Heart right ventricle (tissue), 16 donors: ENCODE data around the gene ZMIZ1. TPM values are rescaled to one million over a fixed set of nuclear protein-coding genes. Genes with fewer than 3 reads are reported as not detected.

Experiments used
- ATAC-seq, 8 donors: fragments of 200-7000 bp; cut with Tn5 transposase; one replicate each; pipeline ENCODE4 v1.9.1; 2020; ENCODE audit warnings: mild to moderate bottlenecking in 8 of 8, moderate library complexity in 8 of 8, moderate number of reproducible peaks in 1 of 8
- DNase-seq, 2 donors: peaks; one replicate each; pipeline ENCODE4 v3.0.0-alpha.2; 2020
- H3K27ac ChIP-seq, 10 donors: fragments of 200-600 bp; sonication (generic) in 2 of 10; one replicate each; pipeline versions ENCODE4 v1.5.0 to v1.8.0; 2020 to 2022; ENCODE audit warnings: mild to moderate bottlenecking in 3 of 10
- H3K27me3 ChIP-seq, 7 donors: fragments of 200-600 bp; one replicate each; pipeline ENCODE4 v1.8.0; 2021 to 2022; ENCODE audit warnings: mild to moderate bottlenecking in 2 of 7
- H3K36me3 ChIP-seq, 9 donors: fragments of 200-600 bp; sonication (generic) in 1 of 9; one replicate each; pipeline versions ENCODE4 v1.5.0 to v1.8.0; 2020 to 2022; ENCODE audit warnings: mild to moderate bottlenecking in 2 of 9
- H3K4me1 ChIP-seq, 9 donors: fragments of 200-600 bp; sonication (generic) in 1 of 9; one replicate each; pipeline versions ENCODE4 v1.5.0 to v1.8.0; 2020 to 2022; ENCODE audit warnings: mild to moderate bottlenecking in 4 of 9
- H3K4me3 ChIP-seq, 10 donors: fragments of 200-600 bp; sonication (generic) in 2 of 10; one replicate each; pipeline versions ENCODE4 v1.5.0 to v1.8.0; 2020 to 2022; ENCODE audit warnings: mild to moderate bottlenecking in 7 of 10, moderate library complexity in 2 of 10
- H3K9me3 ChIP-seq, 11 donors: fragments of 200-600 bp in 10 of 11; sonication (generic) in 2 of 11; one replicate each; pipeline versions ENCODE4 v1.5.0 to v1.8.0; 2013 to 2022; ENCODE audit warnings: mild to moderate bottlenecking in 2 of 11, control low read depth in 1 of 11, moderate library complexity in 1 of 11
- CTCF ChIP-seq, 9 donors: fragments of 200-600 bp; sonication (generic) in 2 of 9; IDR thresholded peaks; one replicate each; pipeline versions ENCODE4 v1.5.0 to v1.8.0; 2021 to 2022; ENCODE audit warnings: antibody characterized with exemption in 9 of 9, mild to moderate bottlenecking in 5 of 9, moderate library complexity in 1 of 9
- WGBS, 2 donors: extraction: QIAGEN DNeasy Blood & Tissue Kit; methylation state at CpG; one replicate each; pipeline ENCODE4 v1.1.7; 2013; ENCODE audit warnings: inconsistent platforms in 1 of 2; 5-methylcytosine and 5-hydroxymethylcytosine counted together
- intact Hi-C, 10 donors: fragments of 100-400 bp; cut with DNase I; formaldehyde crosslinking; loops; one replicate each; pipeline versions ENCODE4 v1.11.1 to v1.14.2; 2022
- polyA plus RNA-seq, 2 donors: library from polyadenylated mRNA; stranded (reverse); fragments of 200-250 nt; gene quantifications; one replicate each; pipeline ENCODE4 v1.2.3, GENCODE V29; 2013
- total RNA-seq, 10 donors: library from RNA; stranded (reverse); fragmentation: NEBNext Ultra II Directional in 3 of 10; extraction: Animal tissue kit (Norgen Biotek cat#: 25700) in 3 of 10; gene quantifications; one replicate each; pipeline versions ENCODE4 v1.2.1 to v1.2.4, GENCODE V29; 2021 to 2023
- donor health status: Arrhythmogenic right ventricular cardiomyopathy.
- donor health status: ischemic (EF 13 %, LVEDD 7.1; RV severe dilation, severe dysfunction).
- donor health status: healthy with polysubstance abuse.
- donor health status: DM: no; HTN: yes; CAD: no.
- donor health status: DM: no; HTN: no; CAD: no.
- donor health status: ischemic (EF 25% LVEDD 6.9; RV normal size, moderate dysfunction).
- donor health status: ischemic (EF 25% LVEDD 5.7; RV mildly dilated, moderate dysfunction).
- donor health status: healthy.
- donor health status: DM: yes; HTN: yes; CAD: no.
- donor health status: Ischemic cardiomyopathy.
- donor health status: ischemic (EF 35%, LVEDD 5.7; RV mildly dilated, moderate dysfunction).
- donor health status: nonischemic (EF 11% LVEDD 7.7; RV severe dilation, severe dysfunction).
- donor health status: DM: yes; HTN: yes; CAD: no.
- donor health status: PGD.
- donor health status: ischemic (EF 29% LVEDD 5.4; RV normal size, mild dysfunction).
- donor health status: nonischemic (EF 23%, LVEDD 6.1; RV moderate dilation, normal function).

The ZMIZ1 gene
- total and polyA plus RNA-seq, 12 donors: 24.2 to 61.5 (median 49.8) TPM

DNA sequence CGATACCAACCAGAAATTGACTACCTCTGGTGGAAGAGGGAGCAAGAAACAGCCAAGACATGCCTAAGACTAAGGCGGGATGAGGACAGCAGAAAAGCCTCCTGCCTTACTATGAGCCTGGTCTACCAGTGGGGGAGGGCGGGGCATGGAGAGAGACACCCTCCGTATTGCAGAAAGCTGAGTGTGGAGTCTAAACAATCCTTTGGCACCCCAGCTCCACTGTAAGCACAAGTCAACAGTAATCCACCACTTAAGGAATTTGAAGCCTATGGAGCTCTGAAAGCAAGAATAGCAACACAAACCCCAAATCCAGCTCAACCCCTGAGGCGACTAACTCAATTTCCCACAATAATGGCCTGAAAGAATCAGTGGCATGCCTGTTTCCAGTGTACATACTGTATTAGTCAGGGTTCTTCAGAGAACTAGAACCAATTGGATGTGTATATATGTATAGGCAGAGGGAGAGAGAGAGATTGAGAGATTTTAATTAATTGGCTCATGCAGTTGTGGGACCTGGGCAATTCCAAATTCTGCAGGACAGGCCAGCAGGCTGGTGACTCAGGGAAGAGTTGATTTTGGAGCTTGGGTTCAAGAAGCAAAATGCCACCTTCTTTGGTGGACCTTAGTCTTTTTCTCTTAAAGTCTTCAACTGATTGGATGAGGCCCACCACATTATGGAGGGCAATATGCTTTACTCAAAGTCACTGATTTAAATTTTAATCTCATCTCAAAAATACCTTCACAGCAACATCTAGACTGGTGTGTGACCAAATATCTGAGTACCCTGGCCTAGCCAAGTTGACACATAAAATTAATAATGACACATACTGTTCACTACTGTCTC is 292.0 kb downstream of the ZMIZ1 start:
- Histone ChIP-seq H3K4me1 (peaks cover 0 to 7% (median 0%) of the 10 kb centered on the region in 9 donors), H3K27me3 (no peaks in the 10 kb centered on the region), H3K9me3 (peaks cover 0 to 4% (median 0%) of the 10 kb centered on the region in 11 donors), H3K4me3 (no peak overlapping the region), H3K36me3 (peaks cover 0 to 19% (median 0%) of the 10 kb centered on the region in 9 donors), H3K27ac (no peak overlapping the region)
- WGBS, 2 donors: 93% methylated on average over 5 of the region's 5 CpGs
- no peak for TF ChIP-seq CTCF (IDR thresholded peaks at IDR 0.05)
- no peak for ATAC-seq
- intact Hi-C loops: no loop called here
- DNase-seq: no peak

DNA sequence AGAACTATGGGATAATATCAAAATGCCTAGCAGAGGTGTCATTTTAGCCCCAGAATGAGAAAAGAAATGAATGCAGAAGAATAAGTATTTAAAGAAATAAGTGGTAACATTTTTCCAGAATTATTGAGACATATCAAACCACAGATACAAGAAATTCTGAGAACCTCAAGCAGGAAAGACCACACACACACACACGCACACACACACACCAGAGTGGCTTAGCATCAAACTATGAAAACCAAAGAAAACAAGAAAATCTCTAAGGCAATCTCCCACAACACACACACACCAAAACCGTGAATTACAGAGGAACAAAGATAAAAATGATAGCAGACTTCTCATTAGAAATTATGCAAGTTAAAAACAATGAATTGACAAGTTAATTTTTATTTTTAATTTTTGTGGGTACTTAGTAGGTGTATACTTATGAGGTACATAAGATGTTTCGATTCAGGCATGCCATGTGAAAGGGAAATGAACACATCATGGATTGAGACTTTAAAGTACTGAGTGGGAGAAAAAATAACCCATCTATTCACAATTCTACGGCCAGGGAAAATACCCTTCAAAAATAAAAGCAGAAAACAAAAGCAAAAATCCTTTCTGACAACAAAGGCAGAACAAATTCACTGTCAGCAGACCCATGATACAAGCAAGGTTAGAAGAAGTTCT is 293.1 kb downstream of the ZMIZ1 start:
- Histone ChIP-seq H3K4me1 (peaks cover 0 to 4% (median 0%) of the 10 kb centered on the region in 9 donors), H3K27ac (no peak overlapping the region), H3K9me3 (peaks cover 0 to 4% (median 0%) of the 10 kb centered on the region in 11 donors), H3K27me3 (no peaks in the 10 kb centered on the region), H3K36me3 (peaks cover 0 to 7% (median 0%) of the 10 kb centered on the region in 9 donors), H3K4me3 (no peak overlapping the region)
- intact Hi-C loops: no loop called here
- ATAC-seq (no peak), DNase-seq (no peak)
- 82 to 91% methylated on average over 4 of the region's 4 CpGs for WGBS, 2 donors
- TF ChIP-seq CTCF (IDR thresholded peaks at IDR 0.05): no peak
